Activated effector memory CD4-positive, alpha-beta T cell treated with anti-CD3 and anti-CD28 coated beads, Interleukin-2, amount 50 U/mL, for 16 hours (primary cell): ENCODE data around the gene ITPRID2.
"Not testable (repeated sequence)": the region's sequence is repeated elsewhere in the genome, so short reads cannot be mapped to it uniquely, and the experiment has no call there.

Source experiments
- DNase-seq: peaks from one replicate; pipeline ENCODE4 v3.0.0-alpha.2; 2020

ITPRID2 gene

DNA sequence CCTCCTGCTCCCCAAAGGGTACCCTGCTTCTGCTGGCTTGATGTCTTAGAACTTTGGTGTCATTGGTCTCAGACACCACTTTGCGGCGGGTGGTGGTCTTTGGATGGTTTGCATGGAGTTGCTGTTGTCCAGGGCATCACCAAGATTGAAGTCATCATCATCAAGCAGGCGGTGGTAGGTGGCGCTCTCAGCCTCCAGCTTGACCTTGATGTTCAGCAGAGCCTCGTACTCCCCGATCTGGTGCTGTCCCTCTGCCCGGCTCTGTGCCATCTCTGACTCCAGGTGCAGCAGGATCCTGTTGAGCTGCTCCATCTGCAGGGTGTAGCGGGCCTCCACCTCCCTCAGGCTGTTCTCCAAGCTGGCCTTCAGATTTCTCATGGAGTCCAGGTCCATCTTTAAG is 69.6 kb downstream of the ITPRID2 start:
- not testable (repeated sequence) for DNase-seq

DNA sequence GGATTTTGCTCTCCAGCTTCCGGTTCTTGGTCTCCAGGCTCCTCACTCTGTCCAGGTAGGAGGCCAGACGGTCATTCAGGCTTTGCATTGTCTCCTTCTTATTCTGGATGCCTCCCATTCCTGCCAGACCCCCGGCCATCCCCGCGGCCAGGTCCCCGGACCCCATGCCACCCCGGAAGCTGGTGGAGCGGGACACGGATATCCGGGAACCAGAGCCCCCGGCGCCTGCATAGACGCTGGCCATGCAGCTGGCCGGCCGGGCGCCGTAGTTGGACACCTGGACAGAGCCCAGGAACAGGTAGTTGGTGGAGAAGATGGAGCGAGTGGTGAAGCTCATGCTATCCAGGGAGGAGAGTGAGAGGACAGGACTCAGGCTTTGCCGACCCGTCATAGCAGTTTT is 70.6 kb downstream of the ITPRID2 start:
- DNase-seq = no peak

DNA sequence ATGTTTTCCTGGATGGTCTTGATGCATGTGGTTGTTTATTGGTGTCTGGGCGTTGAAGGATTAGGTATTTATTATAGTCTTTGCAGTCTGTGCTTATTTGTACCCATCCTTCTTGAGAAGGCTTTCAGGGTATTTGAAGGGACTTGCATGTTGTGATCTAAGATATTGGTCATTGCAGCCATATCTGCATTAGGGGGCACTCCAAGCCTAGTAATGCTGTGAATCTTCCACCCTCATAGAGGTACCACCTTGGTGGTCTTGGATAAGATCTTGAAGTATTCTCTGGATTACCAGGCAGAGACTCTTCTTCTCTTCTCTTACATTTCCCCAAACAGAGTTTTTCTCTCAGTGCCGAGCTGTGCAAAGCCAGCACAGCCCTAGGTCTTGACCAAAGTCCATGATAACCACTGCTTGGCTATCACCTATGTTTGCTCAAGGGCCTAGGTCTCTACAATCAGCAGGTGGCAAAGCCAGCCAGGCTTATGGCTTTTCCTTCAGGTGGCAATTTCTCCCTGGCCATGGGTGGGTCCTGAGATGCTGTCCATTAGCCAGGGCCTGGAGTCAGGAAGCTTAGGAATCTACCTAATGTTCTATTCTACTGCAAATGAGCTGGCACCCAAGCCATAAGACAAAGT is 78.7 kb downstream of the ITPRID2 start:
- DNase-seq = no peak

DNA sequence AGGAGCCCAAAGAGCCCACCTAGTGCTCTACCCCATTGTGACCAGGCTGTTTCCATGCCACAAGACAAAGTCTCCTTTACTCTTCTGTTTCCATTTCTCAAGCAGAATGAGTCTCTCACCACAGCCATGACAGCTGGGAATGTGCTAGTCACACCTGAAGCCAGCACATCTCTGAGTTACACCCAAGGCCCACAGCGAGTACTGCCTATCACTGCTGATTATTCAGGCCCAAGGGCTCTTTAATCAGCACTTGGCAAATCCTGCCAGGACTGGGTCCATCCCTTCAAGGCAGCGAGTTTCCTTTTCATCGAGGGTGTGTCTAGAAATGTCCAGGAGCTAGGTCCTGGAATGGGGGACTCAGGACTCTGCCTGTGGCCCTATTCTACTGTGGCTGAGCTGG is 79.5 kb downstream of the ITPRID2 start:
- no peak for DNase-seq

DNA sequence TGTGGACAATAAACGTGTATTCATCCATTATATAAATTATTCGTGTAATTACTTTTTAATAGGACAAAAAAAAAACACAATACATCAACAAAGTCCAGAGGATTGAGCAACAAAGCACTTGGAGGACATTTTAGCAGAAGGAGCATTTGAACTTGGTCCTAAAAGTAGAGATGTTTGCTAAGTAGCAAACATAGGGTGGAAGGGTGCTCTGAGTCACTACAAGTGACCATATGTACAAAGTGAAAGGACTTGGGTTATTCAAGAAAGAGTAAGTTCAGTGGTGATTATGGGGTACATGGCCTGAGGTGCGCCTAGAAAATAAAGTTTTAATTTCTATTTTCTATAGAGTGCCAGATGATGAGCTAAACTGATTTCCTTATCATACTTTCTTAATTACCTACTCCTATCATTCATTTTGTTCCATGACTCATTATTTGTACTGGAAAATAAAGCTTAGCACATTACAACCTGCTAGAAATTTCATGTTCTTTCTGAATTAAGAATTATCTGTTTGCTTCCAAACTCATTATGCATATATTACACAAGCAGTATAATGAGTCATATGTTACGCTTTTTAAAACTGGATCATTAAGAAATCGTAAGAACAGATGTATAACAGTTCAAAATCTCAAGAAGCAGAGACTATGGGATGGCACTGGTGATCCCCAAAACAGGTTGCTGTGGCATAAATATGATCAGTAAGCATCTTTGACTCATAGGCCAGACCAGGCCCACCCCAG is 81.1 kb downstream of the ITPRID2 start:
- no peak for DNase-seq

DNA sequence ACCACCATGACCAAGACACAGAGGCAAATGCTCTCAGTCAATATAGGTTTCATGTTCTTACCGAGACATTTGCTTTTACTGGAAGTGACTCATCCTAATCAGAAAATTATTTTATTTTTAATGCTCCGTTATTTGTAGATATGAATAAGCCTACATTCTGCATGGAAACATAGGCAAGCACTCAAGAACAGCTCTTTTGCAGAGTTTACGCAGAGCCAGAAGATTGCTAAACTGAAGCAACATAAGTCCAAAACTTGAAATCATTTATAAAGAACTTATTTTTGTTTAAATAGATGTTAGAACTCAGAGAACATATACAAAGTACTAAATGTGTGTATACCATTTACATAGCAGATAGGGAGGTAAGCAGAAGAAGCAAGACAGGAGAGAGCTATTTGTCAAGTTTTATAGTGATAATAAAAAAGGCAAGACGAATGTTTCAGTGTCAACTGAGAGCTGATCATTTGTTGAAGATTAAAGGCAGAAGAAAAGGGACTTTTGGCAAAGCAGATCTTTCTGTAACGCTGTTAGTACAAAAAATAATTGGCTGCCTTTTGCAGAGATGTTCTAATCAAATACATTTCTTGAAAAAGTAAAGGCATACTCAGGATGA is 81.7 kb downstream of the ITPRID2 start:
- no peak for DNase-seq

DNA sequence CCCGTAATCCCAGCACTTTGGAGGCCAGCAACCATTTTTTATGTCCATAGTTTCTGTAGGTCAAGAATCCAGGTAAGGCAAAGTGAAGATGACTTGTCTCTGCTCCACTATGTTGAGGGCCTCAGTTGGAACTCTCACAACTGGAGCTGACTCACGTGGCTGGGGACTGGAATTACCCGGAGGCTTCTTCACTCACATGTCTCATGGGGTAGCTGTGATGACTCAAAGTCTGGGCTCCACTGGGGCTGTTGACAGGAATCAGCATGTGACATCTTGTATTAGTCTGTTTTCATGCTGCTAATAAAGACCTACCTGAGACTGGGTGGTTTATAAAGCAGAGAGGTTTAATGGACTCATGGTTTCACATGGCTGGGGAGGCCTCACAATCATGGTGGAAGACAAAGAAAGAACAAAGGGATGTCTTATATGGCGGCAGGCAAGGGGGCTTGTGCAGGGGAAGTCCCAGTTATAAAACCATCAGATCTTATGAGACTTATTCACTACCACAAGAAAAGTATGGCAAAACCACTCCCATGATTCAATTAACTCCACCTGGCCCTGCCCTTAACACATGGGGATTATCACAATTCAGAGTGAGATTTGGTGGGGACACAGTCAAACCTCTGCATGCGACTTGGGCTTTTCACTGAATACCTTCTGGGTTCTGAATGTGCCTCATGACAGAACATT is 86.3 kb downstream of the ITPRID2 start:
- DNase-seq = no peak

DNA sequence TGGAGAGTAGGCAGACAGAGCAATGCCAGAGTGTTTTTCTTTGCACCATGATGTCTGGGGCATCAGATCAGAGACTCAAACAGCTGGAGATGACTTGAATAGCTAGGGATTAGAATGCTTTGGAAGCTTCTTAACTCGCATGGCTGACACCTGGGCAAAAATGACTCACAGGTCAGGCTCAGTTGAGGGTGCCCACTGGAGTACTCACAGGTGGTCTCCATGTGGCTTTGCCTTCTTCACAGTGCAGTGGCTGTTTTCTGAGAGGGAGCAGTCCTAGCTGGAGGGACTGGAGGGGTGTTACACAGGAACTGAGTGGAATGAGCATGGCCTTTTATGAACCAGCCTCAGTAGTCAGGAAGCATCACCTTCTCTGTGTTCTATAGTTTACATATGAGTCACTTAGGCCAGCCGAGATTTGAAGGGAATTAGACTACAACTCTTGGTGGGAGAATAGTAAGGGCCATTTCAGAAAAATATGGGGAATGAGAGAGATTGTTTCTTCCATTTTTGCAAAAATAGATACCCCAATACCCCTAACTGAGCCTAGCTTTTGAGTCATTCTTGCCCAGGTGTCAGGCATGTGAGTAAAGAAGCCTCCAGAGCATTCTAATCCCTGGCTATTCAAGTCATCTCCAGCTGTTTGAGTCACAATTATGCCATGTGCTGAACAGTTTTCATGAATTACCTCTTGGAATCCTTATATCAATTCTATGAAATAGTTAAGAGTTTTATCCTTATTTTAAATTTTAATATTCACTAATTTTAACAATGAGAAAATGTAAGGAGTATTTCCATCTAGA is 87.0 kb downstream of the ITPRID2 start:
- no peak for DNase-seq
